ENCODE data around the gene PIP4K2A.

- no peak for TF ChIP-seq CTCF (IDR thresholded peaks at IDR 0.05 in 8 of 11, conservative IDR thresholded peaks at IDR 0.05 in 3 of 11)
- no peak for TF ChIP-seq POLR2A (IDR thresholded peaks at IDR 0.05)
These were observed 58.3 kb downstream of the PIP4K2A start for GRCh38 chr10:22656036-22656435.

Measured in spleen (tissue), 7 donors.